Measurements from ENCODE around the gene USB1. TPM values are rescaled to one million over a fixed set of nuclear protein-coding genes. Genes with fewer than 3 reads are reported as not detected.

USB1 gene
- total RNA-seq, 1 donor from 2014 or later, result 35.2 TPM

- no peak for DNase-seq
- no peak for TF ChIP-seq CTCF (IDR thresholded peaks at IDR 0.05; ENCODE audit: borderline replicate concordance)
- Histone ChIP-seq H3K27me3 (ENCODE audit: low read depth) (no peaks in the 10 kb centered on the region), H3K9me3 (replicated peaks) (no peaks in the 10 kb centered on the region), H3K27ac (replicated peaks) (no peak overlapping the region), H3K36me3 (peaks cover 35% of the 10 kb centered on the region), H3K4me3 (no peak overlapping the region), H3K4me1 (peaks cover 48% of the 10 kb centered on the region)
- intact Hi-C loops (cut with micrococcal nuclease), result no loop called here
Measured at GRCh38 chr16:57995721-57996405, 5.3 kb upstream of the USB1 start.

- no peak for DNase-seq
- peaks cover 35% of the 10 kb centered on the region for H3K36me3 ChIP-seq
- intact Hi-C loops (cut with micrococcal nuclease), result no loop called here
- peaks cover 53% of the 10 kb centered on the region for H3K4me1 ChIP-seq
- H3K27me3 ChIP-seq (ENCODE audit: low read depth), result no peaks in the 10 kb centered on the region
- H3K27ac ChIP-seq (replicated peaks), result no peak overlapping the region
- no peaks in the 10 kb centered on the region for H3K9me3 ChIP-seq (replicated peaks)
- TF ChIP-seq CTCF (IDR thresholded peaks at IDR 0.05; ENCODE audit: borderline replicate concordance), result no peak
- no peak overlapping the region for H3K4me3 ChIP-seq
Measured at GRCh38 chr16:57996406-57997175, 4.6 kb upstream of the USB1 start.

GRCh38 chr16:57997176-57997527 lies 4.1 kb upstream of the USB1 start:
- Histone ChIP-seq H3K9me3 (replicated peaks) (no peaks in the 10 kb centered on the region), H3K4me3 (no peak overlapping the region), H3K36me3 (peaks cover 35% of the 10 kb centered on the region), H3K4me1 (peaks cover 59% of the 10 kb centered on the region), H3K27me3 (ENCODE audit: low read depth) (no peaks in the 10 kb centered on the region), H3K27ac (replicated peaks) (no peak overlapping the region)
- no peak for TF ChIP-seq CTCF (IDR thresholded peaks at IDR 0.05; ENCODE audit: borderline replicate concordance)
- no peak for DNase-seq
- intact Hi-C loops (cut with micrococcal nuclease), result no loop called here

GRCh38 chr16:57997528-57998265 lies 3.5 kb upstream of the USB1 start:
- Histone ChIP-seq H3K9me3 (replicated peaks) (no peaks in the 10 kb centered on the region), H3K27me3 (ENCODE audit: low read depth) (no peaks in the 10 kb centered on the region), H3K4me3 (no peak overlapping the region), H3K36me3 (peaks cover 35% of the 10 kb centered on the region), H3K27ac (replicated peaks) (no peak overlapping the region), H3K4me1 (peaks cover 60% of the 10 kb centered on the region)
- intact Hi-C loops (cut with micrococcal nuclease), result no loop called here
- no peak for DNase-seq
- no peak for TF ChIP-seq CTCF (IDR thresholded peaks at IDR 0.05; ENCODE audit: borderline replicate concordance)

GRCh38 chr16:57998486-57998885 lies 2.7 kb upstream of the USB1 start:
- Histone ChIP-seq H3K27ac (replicated peaks) (peak overlapping the region; percentile 17), H3K4me1 (peaks cover 60% of the 10 kb centered on the region), H3K27me3 (ENCODE audit: low read depth) (no peaks in the 10 kb centered on the region), H3K4me3 (no peak overlapping the region), H3K36me3 (peaks cover 41% of the 10 kb centered on the region), H3K9me3 (replicated peaks) (no peaks in the 10 kb centered on the region)
- intact Hi-C loops (cut with micrococcal nuclease), result no loop called here
- peak; percentile 46 for DNase-seq
- no peak for TF ChIP-seq CTCF (IDR thresholded peaks at IDR 0.05; ENCODE audit: borderline replicate concordance)

All from left ventricle myocardium inferior (tissue), 1 donor.